SK-N-MC (cell line): Measurements from ENCODE around the gene KCNN3.

Source experiments
- DNase-seq: peaks from one replicate; pipeline ENCODE4 v3.0.0-alpha.2; 2011; ENCODE audit warnings: low read depth, low spot score
- H3K27ac ChIP-seq: fragments of 200-600 bp; sonication (generic); 2 replicates; pipeline ENCODE4 v1.5.1; 2016; ENCODE audit warnings: mixed run types
- H3K36me3 ChIP-seq: fragments of 200-600 bp; sonication (generic); 2 replicates; pipeline ENCODE4 v1.6.1; 2017; ENCODE audit warnings: antibody characterized with exemption, low read length, mixed read lengths; ENCODE audit not compliant: insufficient read depth
- H3K4me3 ChIP-seq: fragments of 200-600 bp; sonication (generic); 2 replicates; pipeline ENCODE4 v1.5.1; 2016
- H3K9ac ChIP-seq: fragments of 200-600 bp; sonication (generic); 2 replicates; pipeline ENCODE4 v1.8.0; 2017; ENCODE audit warnings: mixed run types, mixed read lengths; ENCODE audit not compliant: insufficient read length
- H3K9me3 ChIP-seq: fragments of 200-600 bp; sonication (generic); 2 replicates; pipeline ENCODE4 v1.6.1; 2017; ENCODE audit warnings: low read depth, mild to moderate bottlenecking, antibody characterized with exemption, low read length, moderate library complexity, mixed read lengths
- EZH2 ChIP-seq: fragments of 200-600 bp; sonication (generic); IDR thresholded peaks from one replicate; pipeline ENCODE4 v1.6.1; 2017; ENCODE audit warnings: antibody characterized with exemption
- FOXP2 ChIP-seq: optimal IDR thresholded peaks from 2 replicates; pipeline ENCODE3; 2011; ENCODE audit warnings: mild to moderate bottlenecking, moderate library complexity; ENCODE audit not compliant: insufficient read depth; ENCODE audit errors: extremely low read length, control extremely low read depth
- POLR2AphosphoS5 ChIP-seq: IDR thresholded peaks from 2 replicates; pipeline ENCODE4 v1.6.1; 2012; ENCODE audit warnings: mild to moderate bottlenecking, low read depth, low read length, borderline replicate concordance

The KCNN3 gene

DNA sequence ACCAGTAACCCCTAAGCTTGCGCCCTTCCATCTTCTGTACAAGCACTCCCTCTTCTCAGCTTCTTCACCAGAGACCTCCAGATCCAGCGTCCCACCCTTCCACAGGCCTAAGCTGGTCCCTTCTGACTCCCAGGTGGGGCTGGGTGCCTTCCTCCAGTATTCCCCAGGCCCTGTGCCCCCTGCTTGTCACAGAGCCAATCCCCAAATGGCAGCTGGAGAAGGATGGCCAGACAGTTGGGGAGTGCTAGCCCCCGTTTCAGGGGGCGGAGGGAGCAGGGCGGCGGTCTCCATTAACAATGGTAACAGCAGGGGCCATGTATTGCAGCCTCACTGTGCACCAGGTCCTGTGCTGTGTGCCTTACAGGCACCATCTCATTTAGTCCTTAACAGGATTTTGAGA lies 85.7 kb downstream of the KCNN3 start:
- no peak for DNase-seq
- H3K36me3 ChIP-seq, result no peaks in the 10 kb centered on the region
- no peak overlapping the region for H3K9ac ChIP-seq
- H3K9me3 ChIP-seq, result no peaks in the 10 kb centered on the region
- no peak for TF ChIP-seq POLR2AphosphoS5
- TF ChIP-seq EZH2, result no peak
- H3K4me3 ChIP-seq, result no peak overlapping the region
- no peak overlapping the region for H3K27ac ChIP-seq

DNA sequence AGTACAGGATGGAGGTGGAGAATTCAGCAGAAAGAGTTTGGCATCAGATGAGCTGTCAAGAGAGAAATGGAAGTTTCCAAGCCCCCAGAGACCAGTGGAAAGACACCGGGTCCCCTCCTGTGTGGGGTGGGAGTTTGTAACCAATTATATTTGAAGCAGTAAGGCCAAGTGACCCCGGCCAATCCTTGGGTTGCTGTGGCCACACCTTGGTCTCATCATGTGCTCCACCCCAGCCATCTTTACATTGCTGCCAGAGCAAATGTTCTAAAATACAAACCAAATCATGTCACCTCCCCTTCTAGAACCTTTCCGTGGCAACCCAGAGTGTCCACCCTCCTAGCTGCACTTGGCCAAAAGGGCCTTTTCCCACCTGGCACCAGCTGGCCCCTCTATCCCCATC lies 86.1 kb downstream of the KCNN3 start:
- Histone ChIP-seq H3K27ac (no peak overlapping the region), H3K9me3 (no peaks in the 10 kb centered on the region), H3K9ac (no peak overlapping the region), H3K4me3 (no peak overlapping the region), H3K36me3 (no peaks in the 10 kb centered on the region)
- DNase-seq, result no peak
- TF ChIP-seq EZH2 (no peak), POLR2AphosphoS5 (no peak), FOXP2 (no peak)

DNA sequence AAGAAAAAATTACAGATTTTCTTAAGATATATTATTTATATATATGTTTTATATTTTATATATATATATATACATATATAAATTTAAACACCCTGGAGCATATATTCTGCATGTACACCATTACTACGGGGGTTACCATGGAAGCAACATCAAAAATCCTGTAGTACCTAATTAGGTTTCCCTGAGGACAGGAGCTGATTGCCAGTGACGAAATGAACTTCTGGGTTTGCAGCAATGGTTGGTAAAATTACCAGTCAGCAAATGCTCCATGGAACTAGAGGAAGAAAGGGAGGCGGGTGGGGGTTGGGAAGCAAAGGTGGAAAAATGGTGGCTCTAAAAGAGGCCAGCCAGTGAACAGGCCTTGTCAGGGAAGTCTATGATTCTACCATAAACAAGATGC lies 89.5 kb downstream of the KCNN3 start:
- TF ChIP-seq FOXP2, result no peak
- no peak for TF ChIP-seq POLR2AphosphoS5
- no peak for TF ChIP-seq EZH2
- no peaks in the 10 kb centered on the region for H3K36me3 ChIP-seq
- H3K9ac ChIP-seq, result no peak overlapping the region
- DNase-seq, result no peak
- no peaks in the 10 kb centered on the region for H3K9me3 ChIP-seq
- H3K4me3 ChIP-seq, result no peak overlapping the region
- no peak overlapping the region for H3K27ac ChIP-seq

DNA sequence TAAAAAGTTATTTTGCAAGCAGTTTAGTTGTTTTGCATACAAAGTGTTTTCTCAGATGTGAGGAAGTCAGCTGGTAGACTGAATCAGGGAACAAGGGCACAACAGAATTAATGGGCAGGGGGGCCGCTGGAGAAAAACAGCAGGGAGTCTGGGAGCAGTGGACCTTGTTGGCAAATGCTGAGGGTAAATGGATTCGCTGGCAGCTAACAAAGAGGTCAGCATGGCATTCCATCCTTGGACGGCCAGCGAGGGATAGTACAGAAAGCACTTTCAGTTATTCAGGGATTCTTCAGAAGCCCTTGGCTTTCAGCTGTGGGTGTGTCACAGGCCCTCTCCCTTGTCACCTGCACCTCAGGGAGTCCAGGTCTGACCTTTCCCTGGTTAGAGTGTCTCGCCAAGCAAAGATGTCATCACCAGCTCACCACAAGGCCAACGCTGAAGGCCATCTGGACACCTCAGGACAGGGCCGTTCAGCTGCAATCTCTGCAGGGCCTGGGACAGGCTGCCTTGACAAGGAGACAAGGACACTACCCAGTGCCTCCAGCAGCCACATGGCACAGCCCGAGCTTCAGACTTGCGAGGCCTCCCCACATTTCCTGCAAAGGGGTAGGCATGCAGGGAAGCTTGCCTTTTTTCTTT lies 90.4 kb downstream of the KCNN3 start:
- Histone ChIP-seq H3K9ac (no peak overlapping the region), H3K36me3 (no peaks in the 10 kb centered on the region), H3K4me3 (no peak overlapping the region), H3K27ac (no peak overlapping the region), H3K9me3 (no peaks in the 10 kb centered on the region)
- no peak for TF ChIP-seq POLR2AphosphoS5
- no peak for TF ChIP-seq EZH2
- no peak for TF ChIP-seq FOXP2
- no peak for DNase-seq

- Histone ChIP-seq H3K9ac (no peak overlapping the region), H3K27ac (no peak overlapping the region), H3K9me3 (no peaks in the 10 kb centered on the region), H3K4me3 (no peak overlapping the region), H3K36me3 (no peaks in the 10 kb centered on the region)
- TF ChIP-seq EZH2 (no peak), POLR2AphosphoS5 (no peak), FOXP2 (no peak)
- DNase-seq, result no peak
Measured at GRCh38 chr1:154778944-154779343, 91.1 kb downstream of the KCNN3 start.

- TF ChIP-seq EZH2, result no peak
- TF ChIP-seq FOXP2, result no peak
- no peak for TF ChIP-seq POLR2AphosphoS5
- no peak for DNase-seq
- Histone ChIP-seq H3K4me3 (no peak overlapping the region), H3K36me3 (no peaks in the 10 kb centered on the region), H3K27ac (no peak overlapping the region), H3K9ac (no peak overlapping the region), H3K9me3 (no peaks in the 10 kb centered on the region)
Measured at GRCh38 chr1:154778275-154778674, 91.8 kb downstream of the KCNN3 start.

GRCh38 chr1:154777781-154778180 lies 92.3 kb downstream of the KCNN3 start:
- Histone ChIP-seq H3K36me3 (no peaks in the 10 kb centered on the region), H3K27ac (no peak overlapping the region), H3K9me3 (no peaks in the 10 kb centered on the region), H3K4me3 (no peak overlapping the region), H3K9ac (no peak overlapping the region)
- no peak for TF ChIP-seq POLR2AphosphoS5
- no peak for TF ChIP-seq EZH2
- TF ChIP-seq FOXP2, result no peak
- no peak for DNase-seq

- DNase-seq, result no peak
- TF ChIP-seq FOXP2, result no peak
- no peak for TF ChIP-seq POLR2AphosphoS5
- no peak for TF ChIP-seq EZH2
- no peak overlapping the region for H3K27ac ChIP-seq
- no peak overlapping the region for H3K9ac ChIP-seq
- no peaks in the 10 kb centered on the region for H3K9me3 ChIP-seq
- H3K36me3 ChIP-seq, result no peaks in the 10 kb centered on the region
- no peak overlapping the region for H3K4me3 ChIP-seq
Measured at GRCh38 chr1:154777154-154777553, 92.9 kb downstream of the KCNN3 start.

GRCh38 chr1:154775621-154776605 lies 94.2 kb downstream of the KCNN3 start:
- TF ChIP-seq EZH2, result no peak
- TF ChIP-seq FOXP2, result no peak
- TF ChIP-seq POLR2AphosphoS5, result no peak
- DNase-seq, result no peak
- no peaks in the 10 kb centered on the region for H3K36me3 ChIP-seq
- no peaks in the 10 kb centered on the region for H3K9me3 ChIP-seq
- no peak overlapping the region for H3K9ac ChIP-seq
- H3K27ac ChIP-seq, result no peak overlapping the region
- H3K4me3 ChIP-seq, result no peak overlapping the region
